Ectodermal cell (in vitro differentiated cells): ENCODE results near the gene KCNJ5.

Source experiments
- H3K27ac ChIP-seq: 2 replicates; pipeline ENCODE4 v1.7.0; 2013; ENCODE audit warnings: mild to moderate bottlenecking, low read depth, low read length; ENCODE audit not compliant: insufficient read depth, poor library complexity, severe bottlenecking
- H3K27me3 ChIP-seq: 2 replicates; pipeline ENCODE4 v1.7.0; 2013; ENCODE audit warnings: mild to moderate bottlenecking, low read length; ENCODE audit not compliant: insufficient read depth, control insufficient read depth, poor library complexity, severe bottlenecking
- H3K36me3 ChIP-seq: one replicate; pipeline ENCODE4 v1.7.0; 2013; ENCODE audit warnings: low read length; ENCODE audit not compliant: control insufficient read depth, insufficient read depth
- H3K4me1 ChIP-seq: one replicate; pipeline ENCODE4 v1.7.0; 2013; ENCODE audit warnings: low read length; ENCODE audit not compliant: control insufficient read depth, insufficient read depth
- H3K4me3 ChIP-seq: 2 replicates; pipeline ENCODE4 v1.7.0; 2013; ENCODE audit warnings: low read depth, low read length, control low read depth; ENCODE audit not compliant: insufficient read depth
- H3K9me3 ChIP-seq: 2 replicates; pipeline ENCODE4 v1.7.0; 2013; ENCODE audit warnings: mild to moderate bottlenecking, low read length, moderate library complexity; ENCODE audit not compliant: control insufficient read depth
- WGBS, 2 experiments: methylation state at CpG; one replicate each; pipeline ENCODE4 v1.1.7; 2013; ENCODE audit warnings: missing lambda C conversion rate in 2 of 2; 5-methylcytosine and 5-hydroxymethylcytosine counted together

The KCNJ5 gene

GRCh38 chr11:128904303-128904655, 13.1 kb downstream of the KCNJ5 start:
- WGBS, 2 experiments = 9 to 10% methylated on average over 14 of the region's 14 CpGs
- Histone ChIP-seq H3K9me3 (no peaks in the 10 kb centered on the region), H3K27ac (no peak overlapping the region), H3K4me3 (no peak overlapping the region), H3K4me1 (peaks cover 24% of the 10 kb centered on the region), H3K27me3 (peaks cover 84% of the 10 kb centered on the region), H3K36me3 (no peaks in the 10 kb centered on the region)

DNA sequence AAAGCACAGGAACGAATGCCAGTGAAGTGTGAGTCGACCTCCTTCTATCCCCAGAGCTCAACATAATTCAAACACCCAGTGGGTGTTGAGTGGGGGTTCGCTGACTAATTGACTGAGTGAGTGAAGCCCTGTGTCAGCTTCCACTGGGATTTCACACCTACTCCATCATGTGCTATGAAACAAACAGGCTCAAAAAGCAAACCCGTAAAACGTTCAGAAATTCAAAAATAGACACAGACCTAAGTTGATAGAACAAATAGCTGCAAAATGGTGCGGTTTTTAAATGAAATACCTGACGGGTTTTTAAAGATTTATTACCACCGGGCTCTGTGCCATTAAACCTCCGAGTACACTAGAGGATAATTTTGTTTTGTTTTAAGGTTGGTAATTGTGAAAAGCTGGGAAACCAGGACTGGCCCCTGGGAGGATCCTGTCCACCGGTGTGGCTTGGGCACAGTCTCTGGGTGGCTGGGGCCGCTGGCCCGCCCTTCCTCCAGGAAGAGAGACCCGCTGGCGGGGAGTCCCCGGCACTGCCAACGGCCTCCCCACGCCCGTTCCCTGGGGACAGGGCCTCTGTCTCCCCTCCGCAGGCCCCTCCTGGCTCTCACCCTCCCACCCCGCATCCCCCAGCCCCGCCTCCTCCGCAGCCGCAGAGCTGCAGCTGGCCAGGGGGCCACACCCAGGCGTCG, 13.6 kb downstream of the KCNJ5 start:
- Histone ChIP-seq H3K9me3 (no peaks in the 10 kb centered on the region), H3K4me3 (peak overlapping the region; percentile 44), H3K27ac (no peak overlapping the region), H3K36me3 (no peaks in the 10 kb centered on the region), H3K4me1 (peaks cover 24% of the 10 kb centered on the region), H3K27me3 (peaks cover 79% of the 10 kb centered on the region)
- 2 to 3% methylated on average over 22 to 25 of the region's 25 CpGs for whole genome bisulfite sequencing, 2 experiments

GRCh38 chr11:128905345-128906184, 14.4 kb downstream of the KCNJ5 start:
- 1% methylated on average over 43 to 45 of the region's 45 CpGs for WGBS, 2 experiments
- no peaks in the 10 kb centered on the region for H3K36me3 ChIP-seq
- no peaks in the 10 kb centered on the region for H3K9me3 ChIP-seq
- H3K27ac ChIP-seq = no peak overlapping the region
- peaks cover 24% of the 10 kb centered on the region for H3K4me1 ChIP-seq
- peaks cover 71% of the 10 kb centered on the region for H3K27me3 ChIP-seq
- peak overlapping the region; percentile 44 for H3K4me3 ChIP-seq

DNA sequence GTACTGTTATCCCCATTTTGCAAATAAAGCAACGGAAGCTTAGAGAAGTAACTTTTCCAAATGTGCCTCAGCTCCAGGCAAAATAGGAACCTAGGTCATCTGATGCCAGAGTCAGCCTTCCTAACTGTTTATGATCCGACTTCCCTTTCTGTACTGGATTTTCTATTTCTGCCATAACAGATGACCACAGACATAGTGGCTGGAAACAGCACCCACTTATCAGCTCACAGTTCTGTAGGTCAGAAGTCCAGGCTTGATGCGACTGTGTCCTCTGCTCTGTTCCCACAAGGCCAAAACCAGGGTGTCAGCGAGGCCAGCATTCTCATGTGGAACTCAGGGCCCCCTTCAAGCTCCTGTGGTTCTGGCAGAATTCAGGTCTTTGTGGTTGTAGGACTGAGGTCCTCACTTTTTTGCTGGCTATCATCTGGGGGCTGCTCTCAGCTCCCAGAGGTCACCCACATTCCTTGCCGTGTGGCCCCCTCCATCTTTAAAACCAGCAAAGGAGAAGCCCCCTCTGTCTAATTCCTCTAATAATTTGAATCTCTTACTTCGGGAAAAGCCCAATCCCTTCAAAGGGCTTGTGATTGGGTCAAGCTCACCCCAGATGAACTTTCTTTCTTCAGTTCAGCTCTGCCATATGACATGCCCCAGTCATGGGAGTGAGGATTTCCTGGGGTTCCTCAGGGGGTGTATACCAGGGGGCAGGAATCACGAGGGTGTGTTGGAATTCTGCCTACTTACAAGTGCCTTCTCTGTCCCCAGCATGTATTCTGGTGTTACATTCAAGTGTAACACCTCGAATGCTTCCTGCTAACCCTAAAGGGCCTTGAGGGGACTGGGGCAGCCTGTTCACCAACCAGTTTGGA, 15.3 kb downstream of the KCNJ5 start:
- H3K27ac ChIP-seq = no peak overlapping the region
- peaks cover 24% of the 10 kb centered on the region for H3K4me1 ChIP-seq
- no peaks in the 10 kb centered on the region for H3K36me3 ChIP-seq
- 85 to 87% methylated on average over 8 of the region's 8 CpGs for WGBS, 2 experiments
- H3K9me3 ChIP-seq = no peaks in the 10 kb centered on the region
- peaks cover 63% of the 10 kb centered on the region for H3K27me3 ChIP-seq
- no peak overlapping the region for H3K4me3 ChIP-seq

DNA sequence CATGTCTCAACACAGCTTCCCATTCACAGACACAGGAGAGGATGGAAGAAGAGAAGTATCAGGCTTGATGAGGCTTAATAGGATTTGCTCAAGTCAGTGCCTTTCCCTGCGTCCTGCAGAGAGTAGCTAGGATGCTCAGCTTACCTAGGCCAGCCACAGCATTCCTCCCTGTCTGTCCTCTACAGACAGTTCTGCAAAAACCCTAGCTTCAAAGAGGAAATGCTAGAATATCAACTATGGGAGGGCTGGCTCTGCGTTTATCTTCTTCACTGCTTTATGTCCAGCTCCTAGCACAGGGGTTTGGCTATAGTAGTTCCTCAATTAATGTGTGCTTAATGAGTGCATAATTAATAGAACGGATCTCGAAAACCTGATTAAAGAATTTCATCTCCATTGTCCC, 16.4 kb downstream of the KCNJ5 start:
- Histone ChIP-seq H3K27ac (no peak overlapping the region), H3K9me3 (no peaks in the 10 kb centered on the region), H3K27me3 (peaks cover 51% of the 10 kb centered on the region), H3K4me3 (no peak overlapping the region), H3K4me1 (peaks cover 13% of the 10 kb centered on the region), H3K36me3 (no peaks in the 10 kb centered on the region)
- WGBS, 2 experiments = 80 to 83% methylated on average over 4 of the region's 4 CpGs

DNA sequence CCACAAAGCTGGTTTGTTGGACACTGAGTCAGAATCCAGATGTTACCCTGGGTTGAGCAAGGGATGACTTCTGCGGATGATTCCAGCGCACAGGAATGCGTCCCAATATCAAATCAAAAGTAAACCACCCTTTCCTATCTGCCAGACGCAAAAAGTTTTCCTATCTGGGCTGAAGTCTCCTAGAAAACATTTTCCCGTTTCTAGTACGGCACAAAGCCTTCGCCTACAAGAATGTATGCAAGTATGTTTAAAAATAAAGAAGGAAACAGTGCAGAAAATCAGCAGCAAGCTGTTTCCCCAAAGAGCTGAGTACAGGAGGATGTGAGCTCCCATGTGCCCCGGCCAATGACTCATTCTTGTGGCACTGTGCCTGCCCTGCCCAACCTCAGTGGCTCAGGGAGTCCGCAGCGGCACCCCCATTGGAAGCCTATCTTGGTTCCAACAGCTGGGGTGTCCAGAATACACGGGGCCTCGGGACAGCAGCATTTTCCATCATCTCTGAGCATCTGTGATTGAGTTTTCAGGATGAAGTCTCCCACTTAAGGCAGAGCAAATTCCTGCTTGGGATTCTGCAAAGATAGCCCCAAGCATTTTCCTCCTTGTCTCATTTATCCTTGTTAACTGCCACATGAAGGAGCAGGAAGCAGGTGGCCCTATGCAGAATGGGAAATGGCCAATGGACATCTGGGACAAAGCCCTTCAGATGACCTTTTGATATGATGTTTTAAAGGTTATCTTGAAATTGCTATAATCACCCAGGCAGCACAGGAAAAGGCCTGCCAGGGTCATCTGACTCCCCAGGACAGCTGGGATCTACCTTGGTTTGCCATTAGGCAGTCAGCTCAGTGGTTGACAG, 17.5 kb downstream of the KCNJ5 start:
- WGBS, 2 experiments = 93 to 94% methylated on average over 12 of the region's 12 CpGs
- Histone ChIP-seq H3K27ac (no peak overlapping the region), H3K9me3 (no peaks in the 10 kb centered on the region), H3K27me3 (peaks cover 41% of the 10 kb centered on the region), H3K4me3 (no peak overlapping the region), H3K4me1 (peaks cover 9% of the 10 kb centered on the region), H3K36me3 (no peaks in the 10 kb centered on the region)

DNA sequence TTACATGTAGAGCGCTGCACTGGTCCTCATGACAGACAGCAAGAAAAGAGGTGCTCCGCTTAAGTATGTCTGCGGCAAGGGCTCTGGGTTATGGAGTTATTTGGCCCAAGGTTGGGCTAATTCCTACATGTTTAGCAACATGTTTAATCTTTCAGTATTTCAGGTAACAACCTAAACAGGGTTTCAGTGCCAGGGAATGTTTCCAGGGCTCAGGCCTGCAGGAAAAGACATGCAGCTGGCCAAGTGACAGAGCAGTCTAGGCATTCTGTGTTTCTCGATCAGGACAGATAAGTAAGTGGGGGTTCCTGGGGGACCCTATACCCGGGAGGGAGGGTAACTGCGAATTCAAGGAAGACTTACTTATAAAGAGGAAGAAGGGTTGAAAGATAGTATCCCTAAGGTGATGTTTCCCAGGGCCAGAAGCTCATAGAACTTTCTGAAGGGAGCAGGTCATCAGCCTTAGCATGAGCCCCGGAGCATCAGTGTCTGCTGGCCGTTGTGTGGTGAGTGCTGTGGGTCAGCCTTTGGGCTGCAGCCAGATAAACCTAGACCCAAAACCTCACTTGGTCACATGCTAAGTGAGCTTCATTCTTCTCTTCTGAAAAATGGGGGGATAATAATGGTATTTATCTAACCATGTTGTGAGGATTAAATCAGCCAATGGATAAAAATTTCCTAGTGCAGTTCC, 18.4 kb downstream of the KCNJ5 start:
- Histone ChIP-seq H3K27ac (no peak overlapping the region), H3K4me1 (peaks cover 4% of the 10 kb centered on the region), H3K9me3 (no peaks in the 10 kb centered on the region), H3K4me3 (no peak overlapping the region), H3K27me3 (peaks cover 31% of the 10 kb centered on the region), H3K36me3 (no peaks in the 10 kb centered on the region)
- WGBS, 2 experiments = 91 to 94% methylated on average over 8 of the region's 8 CpGs

GRCh38 chr11:128910576-128910975, 19.4 kb downstream of the KCNJ5 start:
- H3K36me3 ChIP-seq = no peaks in the 10 kb centered on the region
- H3K4me3 ChIP-seq = no peak overlapping the region
- 89 to 91% methylated on average over 3 of the region's 3 CpGs for WGBS, 2 experiments
- H3K27ac ChIP-seq = no peak overlapping the region
- H3K4me1 ChIP-seq = no peaks in the 10 kb centered on the region
- H3K9me3 ChIP-seq = no peaks in the 10 kb centered on the region
- peaks cover 21% of the 10 kb centered on the region for H3K27me3 ChIP-seq

- H3K4me1 ChIP-seq = no peaks in the 10 kb centered on the region
- 97% methylated on average over 17 of the region's 17 CpGs for WGBS, 2 experiments
- H3K4me3 ChIP-seq = no peak overlapping the region
- no peaks in the 10 kb centered on the region for H3K9me3 ChIP-seq
- H3K27ac ChIP-seq = no peak overlapping the region
- H3K36me3 ChIP-seq = no peaks in the 10 kb centered on the region
- H3K27me3 ChIP-seq = peaks cover 14% of the 10 kb centered on the region
Observed at GRCh38 chr11:128911239-128911638, 20.1 kb downstream of the KCNJ5 start.
